ENCODE measurements around the gene KCNB1. TPM values are rescaled to one million over a fixed set of nuclear protein-coding genes. Genes with fewer than 3 reads are reported as not detected.

Gene KCNB1
- total and polyA plus RNA-seq, 11 donors = 0.72 to 4.9 (median 1.3) TPM

DNA sequence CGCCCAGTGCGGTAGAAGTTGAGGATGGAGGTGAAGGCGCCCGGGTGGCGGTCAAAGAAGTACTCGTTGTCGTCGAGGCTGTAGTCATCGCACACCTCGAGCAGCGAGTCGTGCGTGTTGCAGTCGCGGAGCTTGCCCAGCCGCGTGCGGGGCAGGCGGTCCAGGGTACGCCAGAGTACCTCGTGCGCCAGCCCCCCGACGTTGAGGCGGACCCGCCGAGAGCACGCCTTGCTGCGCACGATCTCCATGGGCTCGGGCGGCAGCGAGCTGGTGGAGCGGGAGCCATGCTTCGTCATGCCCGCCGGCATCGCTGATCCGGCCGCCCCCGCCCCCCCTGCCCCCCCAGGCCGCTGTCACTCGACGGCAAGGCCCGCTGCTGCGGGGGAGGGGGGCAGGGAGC is 295 bp downstream of the KCNB1 start:
- Histone ChIP-seq H3K4me1 (peaks cover 0 to 27% (median 13%) of the 10 kb centered on the region in 12 donors), H3K27me3 (peaks cover 0 to 42% (median 16%) of the 10 kb centered on the region in 9 donors)

DNA sequence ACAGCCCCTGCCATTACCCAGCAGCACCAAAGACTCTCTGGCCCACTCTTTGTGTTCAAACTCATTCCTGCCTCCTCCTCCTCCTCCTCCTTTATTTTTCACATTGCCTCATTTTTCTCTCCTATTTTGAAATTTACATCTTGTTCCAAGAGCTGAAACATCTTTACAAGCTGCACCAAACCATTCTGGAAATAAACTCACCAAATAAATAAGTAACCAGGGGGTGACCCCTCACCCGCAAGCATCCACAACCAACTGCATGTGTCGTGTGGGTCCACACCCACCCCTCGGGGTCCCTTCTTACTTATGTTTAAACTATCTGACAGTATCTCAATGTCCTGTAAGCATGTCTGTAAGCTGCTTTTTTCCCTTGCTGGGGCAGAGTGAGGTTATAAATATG is 1.4 kb downstream of the KCNB1 start:
- H3K36me3 ChIP-seq = no peaks in the 10 kb centered on the region
- H3K4me3 ChIP-seq = no peak overlapping the region
- H3K9me3 ChIP-seq = no peaks in the 10 kb centered on the region
- H3K27ac ChIP-seq = peak overlapping the region in 1 of 12 donors; percentile 54
- TF ChIP-seq, protein P1, sequence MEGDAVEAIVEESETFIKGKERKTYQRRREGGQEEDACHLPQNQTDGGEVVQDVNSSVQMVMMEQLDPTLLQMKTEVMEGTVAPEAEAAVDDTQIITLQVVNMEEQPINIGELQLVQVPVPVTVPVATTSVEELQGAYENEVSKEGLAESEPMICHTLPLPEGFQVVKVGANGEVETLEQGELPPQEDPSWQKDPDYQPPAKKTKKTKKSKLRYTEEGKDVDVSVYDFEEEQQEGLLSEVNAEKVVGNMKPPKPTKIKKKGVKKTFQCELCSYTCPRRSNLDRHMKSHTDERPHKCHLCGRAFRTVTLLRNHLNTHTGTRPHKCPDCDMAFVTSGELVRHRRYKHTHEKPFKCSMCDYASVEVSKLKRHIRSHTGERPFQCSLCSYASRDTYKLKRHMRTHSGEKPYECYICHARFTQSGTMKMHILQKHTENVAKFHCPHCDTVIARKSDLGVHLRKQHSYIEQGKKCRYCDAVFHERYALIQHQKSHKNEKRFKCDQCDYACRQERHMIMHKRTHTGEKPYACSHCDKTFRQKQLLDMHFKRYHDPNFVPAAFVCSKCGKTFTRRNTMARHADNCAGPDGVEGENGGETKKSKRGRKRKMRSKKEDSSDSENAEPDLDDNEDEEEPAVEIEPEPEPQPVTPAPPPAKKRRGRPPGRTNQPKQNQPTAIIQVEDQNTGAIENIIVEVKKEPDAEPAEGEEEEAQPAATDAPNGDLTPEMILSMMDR (IDR thresholded peaks at IDR 0.05) = no peak
- TF ChIP-seq POLR2A (IDR thresholded peaks at IDR 0.05) = no peak
- no peak for DNase-seq
- no peak for ATAC-seq
- H3K4me1 ChIP-seq = peaks cover 0 to 27% (median 13%) of the 10 kb centered on the region in 12 donors
- intact Hi-C loops (cut with DNase I) = loop anchor here in 7 of 10 donors (5.0 kb wide), 3 partner anchors 51 to 99 kb away; no protein-coding TSS in a partner anchor
- H3K27me3 ChIP-seq = peaks cover 0 to 35% (median 12%) of the 10 kb centered on the region in 9 donors
- 88 to 98% (median 90%) methylated on average over 3 of the region's 3 CpGs for WGBS, 4 donors

More for the DNA sequence above, 295 bp downstream of the KCNB1 start:
- H3K9me3 ChIP-seq = no peaks in the 10 kb centered on the region
- no peaks in the 10 kb centered on the region for H3K36me3 ChIP-seq
- H3K27ac ChIP-seq = peak overlapping the region in 1 of 12 donors; percentile 54
- no peak for ATAC-seq
- DNase-seq = no peak
- 55 to 96% (median 64%) methylated on average over 15 to 46 of the region's 46 CpGs for WGBS, 4 donors
- peak overlapping the region in 5 of 12 donors; percentile 3 to 59 (median 40) for H3K4me3 ChIP-seq
- no peak for TF ChIP-seq POLR2A (IDR thresholded peaks at IDR 0.05)
- TF ChIP-seq, protein P1 (IDR thresholded peaks at IDR 0.05) = no peak
- intact Hi-C loops (cut with DNase I) = loop anchor here in 8 of 10 donors (1.0 to 5.0 kb wide), 5 partner anchors 50 to 147 kb away; no protein-coding TSS in a partner anchor

DNA sequence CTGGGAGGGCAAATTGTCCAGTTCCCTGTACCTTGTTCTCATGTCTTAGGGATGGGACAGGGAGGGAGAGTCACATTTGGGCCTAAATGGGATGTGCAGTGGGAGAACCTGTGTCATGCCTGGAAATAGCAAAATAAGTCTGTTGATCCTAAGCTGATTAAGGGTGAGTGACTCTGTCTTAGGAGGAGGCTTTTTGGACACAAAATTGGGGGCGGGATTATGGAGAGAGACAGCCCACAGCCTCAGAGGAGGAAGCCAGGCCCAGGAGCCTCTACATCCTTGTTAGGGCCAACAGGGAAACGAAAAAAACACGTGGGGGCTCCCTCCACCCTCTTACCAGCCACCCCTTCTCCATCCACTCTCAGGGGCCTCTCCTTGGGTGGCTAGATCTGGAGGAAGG is 2.2 kb downstream of the KCNB1 start:
- no peak for ATAC-seq
- WGBS, 4 donors = 48 to 69% (median 63%) methylated on average over 3 of the region's 3 CpGs
- H3K4me3 ChIP-seq = no peak overlapping the region
- H3K4me1 ChIP-seq = peaks cover 0 to 27% (median 13%) of the 10 kb centered on the region in 12 donors
- no peak for DNase-seq
- intact Hi-C loops (cut with DNase I) = loop anchor here in 7 of 10 donors (5.0 kb wide), 3 partner anchors 52 to 98 kb away; no protein-coding TSS in a partner anchor
- H3K9me3 ChIP-seq = no peaks in the 10 kb centered on the region
- H3K27me3 ChIP-seq = peaks cover 0 to 30% (median 6%) of the 10 kb centered on the region in 9 donors
- H3K36me3 ChIP-seq = no peaks in the 10 kb centered on the region
- TF ChIP-seq, protein P1 (IDR thresholded peaks at IDR 0.05) = no peak
- TF ChIP-seq POLR2A (IDR thresholded peaks at IDR 0.05) = no peak
- H3K27ac ChIP-seq = peak overlapping the region in 1 of 12 donors; percentile 54

DNA sequence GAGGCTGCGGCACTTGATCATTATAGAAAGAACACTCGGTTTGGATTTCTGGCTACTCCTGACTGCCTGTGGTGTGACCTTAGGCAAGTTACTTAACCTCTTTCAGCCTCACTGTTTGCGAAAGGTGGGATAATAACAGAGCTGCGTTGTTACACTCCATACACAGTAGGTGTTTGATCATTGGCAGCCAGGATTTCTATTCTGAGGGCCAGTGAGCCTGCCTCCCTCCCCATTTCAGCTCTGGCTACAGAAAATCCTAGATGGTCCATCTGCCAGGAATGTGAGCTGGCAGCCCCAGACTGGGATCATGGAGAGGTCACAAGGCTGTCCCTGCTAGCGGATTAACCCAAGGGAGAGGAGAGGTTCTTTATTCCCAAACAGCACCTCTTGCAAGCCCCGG is 2.7 kb downstream of the KCNB1 start:
- no peaks in the 10 kb centered on the region for H3K36me3 ChIP-seq
- intact Hi-C loops (cut with DNase I) = loop anchor here in 7 of 10 donors (5.0 kb wide), 3 partner anchors 53 to 97 kb away; no protein-coding TSS in a partner anchor
- ATAC-seq (no peak), DNase-seq (no peak)
- no peaks in the 10 kb centered on the region for H3K9me3 ChIP-seq
- peaks cover 0 to 27% (median 13%) of the 10 kb centered on the region in 12 donors for H3K4me1 ChIP-seq
- TF ChIP-seq, protein P1 (IDR thresholded peaks at IDR 0.05) = no peak
- no peak for TF ChIP-seq POLR2A (IDR thresholded peaks at IDR 0.05)
- 66 to 79% (median 78%) methylated on average over 5 to 6 of the region's 6 CpGs for WGBS, 4 donors
- peaks cover 0 to 26% (median 1%) of the 10 kb centered on the region in 9 donors for H3K27me3 ChIP-seq
- peak overlapping the region in 1 of 12 donors; percentile 54 for H3K27ac ChIP-seq
- no peak overlapping the region for H3K4me3 ChIP-seq

Measured in heart left ventricle (tissue), 16 donors.